HCT116 (cell line): ENCODE data around the gene HCFC1. TPM values are rescaled to one million over a fixed set of nuclear protein-coding genes. Genes with fewer than 3 reads are reported as not detected.

ENCODE experiments used
- ATAC-seq: fragments of 200-7000 bp; cut with Tn5 transposase; 2 replicates; pipeline ENCODE4 v1.9.1; 2020; ENCODE audit warnings: mild to moderate bottlenecking, moderate library complexity
- BruUV-seq: library from RNA; stranded (reverse); fragments of 400-500 nt; replicated peaks from 2 replicates; lab custom pipeline; 2021; lab: Mats Ljungman, UMichigan
- CTCF ChIA-PET: fragments of 300-600 bp; sonication (Branson Sonifier 250); formaldehyde crosslinking; loops from one replicate; lab custom pipeline; 2021; ENCODE audit warnings: antibody characterized with exemption; lab: Charles Lee
- POLR2A ChIA-PET: fragments of 300-600, 350-600 bp; sonication (Branson Sonifier 250); formaldehyde crosslinking; loops from one replicate; lab custom pipeline; 2021; ENCODE audit warnings: antibody characterized with exemption; lab: Charles Lee
- RAD21 ChIA-PET, 2 experiments: fragments of 300-600 bp; sonication (Branson Sonifier 250); formaldehyde crosslinking; loops; one replicate each; lab custom pipeline; 2023; ENCODE audit warnings: low total read pairs in 2 of 2; ENCODE audit not compliant: uncharacterized antibody in 2 of 2, unreplicated experiment in 2 of 2, low non-redundant PET in 1 of 2; lab: Charles Lee
- DNase-seq: peaks from one replicate; pipeline ENCODE4 v3.0.0-alpha.2; 2010; ENCODE audit warnings: low read depth, low spot score
- H2AFZ ChIP-seq: fragments of 200-600 bp; shearing (Covaris generic), sonication (generic); 2 replicates; pipeline ENCODE4 v1.6.1; 2017; ENCODE audit warnings: low read depth, mixed run types, mixed read lengths, antibody characterized with exemption, low read length; ENCODE audit not compliant: poor library complexity, severe bottlenecking
- H3K27ac ChIP-seq: 2 replicates; pipeline ENCODE4 v1.5.1; 2012; ENCODE audit warnings: low read depth, low read length
- H3K27me3 ChIP-seq: fragments of 200-600 bp; sonication (generic); 2 replicates; pipeline ENCODE4 v1.6.1; 2016; ENCODE audit warnings: mixed run types, low read length, mixed read lengths; ENCODE audit not compliant: insufficient read depth
- H3K36me3 ChIP-seq, 2 experiments: fragments of 200-500 bp in 1 of 2; fragments of 200-600 bp in 1 of 2; sonication (Bioruptor generic) in 1 of 2; sonication (generic) in 1 of 2; 2 replicates each; pipeline versions ENCODE4 v1.5.1 to v1.6.1; 2014 to 2016; ENCODE audit warnings: low read length in 2 of 2, inconsistent platforms in 1 of 2, mixed read lengths in 1 of 2, mixed run types in 1 of 2; ENCODE audit not compliant: insufficient read depth in 2 of 2, control insufficient read depth in 1 of 2
- H3K4me1 ChIP-seq, 2 experiments: fragments of 200-600 bp in 1 of 2; sonication (generic) in 1 of 2; 2 replicates each; pipeline versions ENCODE4 v1.5.1 to v1.6.1; 2012 to 2017; ENCODE audit warnings: low read length in 2 of 2, inconsistent platforms in 1 of 2, mild to moderate bottlenecking in 1 of 2, mixed read lengths in 1 of 2, mixed run types in 1 of 2, moderate library complexity in 1 of 2; ENCODE audit not compliant: insufficient read depth in 2 of 2, control insufficient read depth in 1 of 2
- H3K4me2 ChIP-seq: fragments of 200-600 bp; sonication (generic); 2 replicates; pipeline ENCODE4 v1.6.1; 2017; ENCODE audit warnings: mixed run types, low read length, mixed read lengths
- H3K4me3 ChIP-seq, 2 experiments: fragments of 200-600 bp in 1 of 2; sonication (generic) in 1 of 2; replicated peaks in 1 of 2; 2 replicates each; pipeline ENCODE4 v1.5.1; 2011 to 2016; ENCODE audit warnings: low read length in 2 of 2, control low read depth in 1 of 2, low read depth in 1 of 2, mild to moderate bottlenecking in 1 of 2, mixed read lengths in 1 of 2, mixed run types in 1 of 2
- H3K79me2 ChIP-seq: fragments of 200-600 bp; sonication (generic); 2 replicates; pipeline ENCODE4 v1.6.1; 2017; ENCODE audit warnings: mild to moderate bottlenecking, mixed run types, low read length, moderate library complexity, mixed read lengths; ENCODE audit not compliant: insufficient read depth
- H3K9ac ChIP-seq: fragments of 200-600 bp; sonication (generic); 2 replicates; pipeline ENCODE4 v1.6.1; 2016; ENCODE audit warnings: low read length, mixed read lengths
- H3K9me2 ChIP-seq: fragments of 200-600 bp; sonication (generic), shearing (Covaris generic); 2 replicates; pipeline ENCODE4 v1.6.1; 2017; ENCODE audit warnings: mixed run types, mild to moderate bottlenecking, moderate library complexity; ENCODE audit not compliant: insufficient read depth
- H3K9me3 ChIP-seq, 2 experiments: fragments of 200-500 bp in 1 of 2; fragments of 200-600 bp in 1 of 2; sonication (Bioruptor generic) in 1 of 2; sonication (generic) in 1 of 2; 2 replicates each; pipeline ENCODE4 v1.6.1; 2014 to 2017; ENCODE audit warnings: low read length in 2 of 2, mixed read lengths in 2 of 2, inconsistent platforms in 1 of 2, low read depth in 1 of 2, mild to moderate bottlenecking in 1 of 2, mixed run types in 1 of 2, moderate library complexity in 1 of 2; ENCODE audit not compliant: control insufficient read depth in 1 of 2, insufficient read depth in 1 of 2
- H4K20me1 ChIP-seq: fragments of 200-600 bp; sonication (generic), shearing (Covaris generic); 2 replicates; pipeline ENCODE4 v1.6.1; 2017; ENCODE audit warnings: mixed run types, mild to moderate bottlenecking, moderate library complexity; ENCODE audit not compliant: insufficient read depth
- EGR1 ChIP-seq: IDR thresholded peaks from 2 replicates; pipeline ENCODE4 v1.6.1; 2012; ENCODE audit warnings: low read depth
- EZH2 ChIP-seq: fragments of 200-600 bp; sonication (generic); IDR thresholded peaks from 2 replicates; pipeline ENCODE4 v1.6.1; 2017; ENCODE audit warnings: antibody characterized with exemption, mixed run types
- JUND ChIP-seq: IDR thresholded peaks from 2 replicates; pipeline ENCODE4 v1.6.1; 2012
- POLR2AphosphoS5 ChIP-seq: IDR thresholded peaks from 2 replicates; pipeline ENCODE4 v1.6.1; 2011; ENCODE audit warnings: mild to moderate bottlenecking, low read depth, low read length, moderate library complexity
- RAD21 ChIP-seq: IDR thresholded peaks from 2 replicates; pipeline ENCODE4 v1.6.1; 2012; ENCODE audit warnings: low read depth, mild to moderate bottlenecking
- SP1 ChIP-seq: IDR thresholded peaks from 2 replicates; pipeline ENCODE4 v1.6.1; 2012; ENCODE audit warnings: low read depth
- SRF ChIP-seq: IDR thresholded peaks from 2 replicates; pipeline ENCODE4 v1.6.1; 2012; ENCODE audit warnings: low read depth
- YY1 ChIP-seq: IDR thresholded peaks from 2 replicates; pipeline ENCODE4 v1.6.1; 2011; ENCODE audit warnings: low read length, low read depth, moderate library complexity, mild to moderate bottlenecking; ENCODE audit not compliant: insufficient replicate concordance; ENCODE audit errors: extremely low read depth
- ZFX ChIP-seq: fragments of 450-650 bp; IDR thresholded peaks from 2 replicates; pipeline ENCODE4 v1.6.1; 2017
- ZNF274 ChIP-seq: fragments of 200-500 bp; sonication (Bioruptor generic); IDR thresholded peaks from 2 replicates; pipeline ENCODE4 v1.6.1; 2014; ENCODE audit warnings: mild to moderate bottlenecking, low read depth, low read length, inconsistent platforms
- intact Hi-C: fragments of 100-400 bp; cut with micrococcal nuclease; formaldehyde crosslinking; loops from 2 replicates; pipeline ENCODE4 v1.10.0; 2022
- total RNA-seq: library from RNA; stranded (reverse); gene quantifications from one replicate; pipeline ENCODE4 v1.2.1, GENCODE V29; 2021; ENCODE audit not compliant: unreplicated experiment
- TF ChIP-seq, protein P1 (sequence below): IDR thresholded peaks from 2 replicates; pipeline ENCODE4 v1.6.1; 2011; ENCODE audit warnings: mild to moderate bottlenecking, low read length, moderate library complexity; ENCODE audit not compliant: insufficient replicate concordance; ENCODE audit errors: extremely low read depth
- TF ChIP-seq, protein P2 (sequence below): IDR thresholded peaks from 2 replicates; pipeline ENCODE4 v1.6.1; 2012

Gene HCFC1
- total RNA-seq, 1 experiment from 2014 or later: 72.8 TPM

DNA sequence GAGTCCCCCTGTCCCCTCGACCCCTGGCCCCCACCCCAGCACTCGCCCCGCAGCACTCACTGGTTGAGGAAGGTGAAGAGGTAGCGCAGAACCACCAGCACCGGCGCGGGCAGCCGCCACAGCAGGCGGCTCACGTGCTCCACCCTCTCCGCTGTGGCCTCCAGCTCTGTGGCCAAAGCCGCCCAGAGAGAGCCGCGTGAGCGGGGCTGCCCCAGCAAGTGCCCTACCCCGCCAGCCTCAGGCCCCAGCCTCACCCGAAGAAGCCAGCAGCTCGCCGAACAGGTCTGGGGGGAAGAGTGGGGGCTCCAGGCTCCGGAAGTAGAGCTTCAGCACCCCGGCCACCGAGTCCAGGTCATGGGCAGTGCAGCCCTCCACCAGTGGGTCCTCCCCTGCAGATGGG, 61.2 kb downstream of the HCFC1 start:
- POLR2A ChIA-PET: interaction anchor here (0.7 kb wide), 1 partner anchor 11 kb away, joined by 3 read pairs; no protein-coding TSS in a partner anchor
- intact Hi-C loops: no loop called here

DNA sequence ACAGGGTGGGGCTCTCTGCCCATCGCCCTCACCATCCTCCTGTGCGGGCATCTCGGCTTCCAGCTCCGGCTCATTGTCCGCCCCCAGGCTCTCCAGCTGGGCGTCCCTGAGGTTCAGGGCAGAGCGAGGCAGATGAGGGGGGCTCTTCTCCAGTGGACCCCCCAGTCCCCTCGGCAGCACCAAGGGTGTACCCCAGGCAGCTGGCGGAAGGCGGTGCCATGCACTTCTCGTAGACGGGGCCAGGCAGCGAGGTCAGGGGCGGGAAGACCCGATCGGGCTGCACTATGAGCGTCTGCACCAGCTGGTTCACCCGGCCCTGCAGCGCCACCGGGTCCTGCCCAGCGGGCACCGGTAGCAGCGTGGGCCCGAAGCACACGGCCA, 61.6 kb downstream of the HCFC1 start:
- H3K79me2 ChIP-seq: no peaks in the 10 kb centered on the region
- DNase-seq: no peak
- H3K9me2 ChIP-seq: no peaks in the 10 kb centered on the region
- no peak overlapping the region for H3K4me3 ChIP-seq
- CTCF ChIA-PET: no interaction called here
- BruUV-seq: no TSS peak
- no peaks in the 10 kb centered on the region for H4K20me1 ChIP-seq
- intact Hi-C loops: no loop called here
- no peak for ATAC-seq
- H3K9ac ChIP-seq: no peak overlapping the region
- RAD21 ChIA-PET: no interaction called here
- no peaks in the 10 kb centered on the region for H3K9me3 ChIP-seq
- H3K27me3 ChIP-seq: no peaks in the 10 kb centered on the region
- no peaks in the 10 kb centered on the region for H3K36me3 ChIP-seq
- POLR2A ChIA-PET: no interaction called here
- no peak overlapping the region for H2AFZ ChIP-seq
- H3K4me1 ChIP-seq: no peaks in the 10 kb centered on the region
- no peak for TF ChIP-seq ZFX
- TF ChIP-seq, protein P1, sequence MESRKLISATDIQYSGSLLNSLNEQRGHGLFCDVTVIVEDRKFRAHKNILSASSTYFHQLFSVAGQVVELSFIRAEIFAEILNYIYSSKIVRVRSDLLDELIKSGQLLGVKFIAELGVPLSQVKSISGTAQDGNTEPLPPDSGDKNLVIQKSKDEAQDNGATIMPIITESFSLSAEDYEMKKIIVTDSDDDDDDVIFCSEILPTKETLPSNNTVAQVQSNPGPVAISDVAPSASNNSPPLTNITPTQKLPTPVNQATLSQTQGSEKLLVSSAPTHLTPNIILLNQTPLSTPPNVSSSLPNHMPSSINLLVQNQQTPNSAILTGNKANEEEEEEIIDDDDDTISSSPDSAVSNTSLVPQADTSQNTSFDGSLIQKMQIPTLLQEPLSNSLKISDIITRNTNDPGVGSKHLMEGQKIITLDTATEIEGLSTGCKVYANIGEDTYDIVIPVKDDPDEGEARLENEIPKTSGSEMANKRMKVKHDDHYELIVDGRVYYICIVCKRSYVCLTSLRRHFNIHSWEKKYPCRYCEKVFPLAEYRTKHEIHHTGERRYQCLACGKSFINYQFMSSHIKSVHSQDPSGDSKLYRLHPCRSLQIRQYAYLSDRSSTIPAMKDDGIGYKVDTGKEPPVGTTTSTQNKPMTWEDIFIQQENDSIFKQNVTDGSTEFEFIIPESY: no peak
- no peak for TF ChIP-seq SP1
- TF ChIP-seq, protein P2, sequence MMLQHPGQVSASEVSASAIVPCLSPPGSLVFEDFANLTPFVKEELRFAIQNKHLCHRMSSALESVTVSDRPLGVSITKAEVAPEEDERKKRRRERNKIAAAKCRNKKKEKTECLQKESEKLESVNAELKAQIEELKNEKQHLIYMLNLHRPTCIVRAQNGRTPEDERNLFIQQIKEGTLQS: no peak
- H3K27ac ChIP-seq: no peak overlapping the region
- no peak overlapping the region for H3K4me2 ChIP-seq

More for the DNA sequence above, 61.2 kb downstream of the HCFC1 start:
- no peaks in the 10 kb centered on the region for H3K27me3 ChIP-seq
- H3K9ac ChIP-seq: no peak overlapping the region
- H3K9me3 ChIP-seq: no peaks in the 10 kb centered on the region
- ChIA-PET RAD21 (no interaction called here), CTCF (interaction anchor here (0.7 kb wide), 1 partner anchor 984 kb away, joined by 3 read pairs; no protein-coding TSS in a partner anchor)
- no peaks in the 10 kb centered on the region for H4K20me1 ChIP-seq
- H3K4me2 ChIP-seq: no peak overlapping the region
- H3K36me3 ChIP-seq: no peaks in the 10 kb centered on the region
- ATAC-seq: no peak
- H3K4me1 ChIP-seq: no peaks in the 10 kb centered on the region
- H3K27ac ChIP-seq: no peak overlapping the region
- TF ChIP-seq POLR2AphosphoS5 (no peak), EGR1 (no peak), RAD21 (no peak), SRF (no peak), YY1 (no peak), SP1 (no peak), ZNF274 (no peak), ZFX (no peak), EZH2 (no peak), JUND (no peak)
- TF ChIP-seq, protein P1: no peak
- TF ChIP-seq, protein P2: no peak
- no peaks in the 10 kb centered on the region for H3K9me2 ChIP-seq
- H3K79me2 ChIP-seq: no peaks in the 10 kb centered on the region
- H2AFZ ChIP-seq: no peak overlapping the region
- DNase-seq: no peak
- no peak overlapping the region for H3K4me3 ChIP-seq
- no TSS peak for BruUV-seq
